Measurements from ENCODE around the gene FGF21. TPM values are rescaled to one million over a fixed set of nuclear protein-coding genes. Genes with fewer than 3 reads are reported as not detected.

FGF21 gene
- total and polyA plus RNA-seq, 2 donors (not counting 3 experiments of a cell fraction or from before 2014, with no cell fraction given): not detected

- no peaks in the 10 kb centered on the region for H3K36me3 ChIP-seq (ENCODE audit: control insufficient read depth in 2 of 2, extremely low read depth in 1 of 2, insufficient read depth in 2 of 2, low read length in 2 of 2)
- BruUV-seq (replicated peaks): no TSS peak
- H3K4me3 ChIP-seq (replicated peaks in 1 of 3; ENCODE audit: insufficient read depth in 1 of 3, low read depth in 1 of 3, low read length in 3 of 3): no peak overlapping the region
- POLR2A ChIA-PET: no interaction called here
- no peaks in the 10 kb centered on the region for H3K9me3 ChIP-seq (replicated peaks; ENCODE audit: control insufficient read depth, insufficient read depth, low read length)
- H3K9ac ChIP-seq (replicated peaks; ENCODE audit: extremely low read depth, insufficient read depth, low read length): no peak overlapping the region
- no peaks in the 10 kb centered on the region for H4K20me1 ChIP-seq (replicated peaks; ENCODE audit: control insufficient read depth, extremely low read depth, insufficient read depth, low read length)
- H3K4me1 ChIP-seq (ENCODE audit: control insufficient read depth, extremely low read depth, insufficient read depth, low read length): peaks cover 3% of the 10 kb centered on the region
- H2AFZ ChIP-seq (ENCODE audit: low read depth, low read length): no peak overlapping the region
- no peak for TF ChIP-seq POLR2A (IDR thresholded peaks at IDR 0.05; ENCODE audit: low read depth, low read length)
- TF ChIP-seq EZH2 (IDR thresholded peaks at IDR 0.05; ENCODE audit: borderline replicate concordance, low read depth, low read length, severe bottlenecking): no peak
- TF ChIP-seq MYC (IDR thresholded peaks at IDR 0.05; ENCODE audit: low read depth, low read length): no peak
- FAIRE-seq: no peak
- CTCF ChIA-PET: interaction anchor here (0.8 to 1.2 kb wide), 4 partner anchors 11 to 171 kb away, joined by 3 to 5 read pairs (median 4); partner anchors contain the start of gene HSD17B14
- H3K27ac ChIP-seq (ENCODE audit: insufficient read depth, low read depth, low read length): no peak overlapping the region
- no peak overlapping the region for H3K4me2 ChIP-seq (ENCODE audit: insufficient read depth, low read length)
- DNase-seq (ENCODE audit: low read depth, low spot score): no peak
- no peaks in the 10 kb centered on the region for H3K79me2 ChIP-seq (ENCODE audit: control insufficient read depth, insufficient read depth, low read length)
- intact Hi-C loops (cut with micrococcal nuclease): no loop called here
- dilution Hi-C loops (cut with MboI; ENCODE audit: extremely low pct_ligation_motif_present, low sequenced_read_pairs): no loop called here
- H3K27me3 ChIP-seq (ENCODE audit: control insufficient read depth in 2 of 2, insufficient read depth in 2 of 2, low read length in 2 of 2): no peaks in the 10 kb centered on the region
- H3K9me1 ChIP-seq (replicated peaks; ENCODE audit: control insufficient read depth, extremely low read depth, insufficient read depth, low read length): no peaks in the 10 kb centered on the region
Measured at GRCh38 chr19:48799358-48800300, 44.3 kb downstream of the FGF21 start.

GRCh38 chr19:48802623-48803022 lies 47.3 kb downstream of the FGF21 start:
- H3K79me2 ChIP-seq (ENCODE audit: control insufficient read depth, insufficient read depth, low read length): no peaks in the 10 kb centered on the region
- intact Hi-C loops (cut with micrococcal nuclease) (no loop called here), dilution Hi-C loops (cut with MboI; ENCODE audit: extremely low pct_ligation_motif_present, low sequenced_read_pairs) (no loop called here)
- H3K4me1 ChIP-seq (ENCODE audit: control insufficient read depth, extremely low read depth, insufficient read depth, low read length): no peaks in the 10 kb centered on the region
- H3K9ac ChIP-seq (replicated peaks; ENCODE audit: extremely low read depth, insufficient read depth, low read length): no peak overlapping the region
- BruUV-seq (replicated peaks): no TSS peak
- no peak for FAIRE-seq
- no peaks in the 10 kb centered on the region for H3K36me3 ChIP-seq (ENCODE audit: control insufficient read depth in 2 of 2, extremely low read depth in 1 of 2, insufficient read depth in 2 of 2, low read length in 2 of 2)
- H3K27me3 ChIP-seq (ENCODE audit: control insufficient read depth in 2 of 2, insufficient read depth in 2 of 2, low read length in 2 of 2): no peaks in the 10 kb centered on the region
- no peaks in the 10 kb centered on the region for H3K9me3 ChIP-seq (replicated peaks; ENCODE audit: control insufficient read depth, insufficient read depth, low read length)
- DNase-seq (ENCODE audit: low read depth, low spot score): no peak
- H2AFZ ChIP-seq (ENCODE audit: low read depth, low read length): no peak overlapping the region
- TF ChIP-seq MYC (IDR thresholded peaks at IDR 0.05; ENCODE audit: low read depth, low read length): no peak
- no peak for TF ChIP-seq JUN (IDR thresholded peaks at IDR 0.05; ENCODE audit: borderline replicate concordance, insufficient read depth, insufficient read length, low read depth)
- no peak for TF ChIP-seq POLR2AphosphoS5 (IDR thresholded peaks at IDR 0.05; ENCODE audit: insufficient read depth, low read depth, low read length)
- H3K4me2 ChIP-seq (ENCODE audit: insufficient read depth, low read length): no peak overlapping the region
- H3K4me3 ChIP-seq (replicated peaks in 1 of 3; ENCODE audit: insufficient read depth in 1 of 3, low read depth in 1 of 3, low read length in 3 of 3): no peak overlapping the region
- POLR2A ChIA-PET: no interaction called here
- no peaks in the 10 kb centered on the region for H3K9me1 ChIP-seq (replicated peaks; ENCODE audit: control insufficient read depth, extremely low read depth, insufficient read depth, low read length)
- no peak overlapping the region for H3K27ac ChIP-seq (ENCODE audit: insufficient read depth, low read depth, low read length)
- no peaks in the 10 kb centered on the region for H4K20me1 ChIP-seq (replicated peaks; ENCODE audit: control insufficient read depth, extremely low read depth, insufficient read depth, low read length)
- CTCF ChIA-PET: interaction anchor here (1.2 to 2.8 kb wide), 4 partner anchors 11 to 40 kb away, joined by 4 to 12 read pairs (median 6); partner anchors contain the start of gene HSD17B14
